GM19438 (cell line): ENCODE results near the gene DMAC1.

Experiments used
- ATAC-seq: cut with Tn5 transposase; IDR thresholded peaks from one replicate; pipeline ENCODE4 v1.9.1; 2021; ENCODE audit warnings: low read depth; ENCODE audit not compliant: unreplicated experiment

Gene DMAC1

GRCh38 chr9:7784472-7784871 is 15.1 kb downstream of the DMAC1 start:
- ATAC-seq, result no peak

GRCh38 chr9:7783635-7784063 is 15.9 kb downstream of the DMAC1 start:
- ATAC-seq, result no peak

- ATAC-seq, result no peak
Observed at GRCh38 chr9:7782400-7783120, 17.0 kb downstream of the DMAC1 start.

- no peak for ATAC-seq
Observed at GRCh38 chr9:7780261-7780988, 19.2 kb downstream of the DMAC1 start.

- ATAC-seq, result no peak
Observed at GRCh38 chr9:7778851-7779600, 20.6 kb downstream of the DMAC1 start.

GRCh38 chr9:7777771-7778170 is 21.8 kb downstream of the DMAC1 start:
- ATAC-seq, result no peak

- ATAC-seq, result no peak
Observed at GRCh38 chr9:7770111-7770510, 29.5 kb downstream of the DMAC1 start.

GRCh38 chr9:7762600-7762999 is 37.0 kb downstream of the DMAC1 start:
- ATAC-seq, result no peak

GRCh38 chr9:7760014-7760415 is 39.6 kb downstream of the DMAC1 start:
- no peak for ATAC-seq

- ATAC-seq, result peak; percentile 99
Observed at GRCh38 chr9:7756088-7756487, 43.5 kb downstream of the DMAC1 start.

- no peak for ATAC-seq
Observed at GRCh38 chr9:7752481-7752880, 47.1 kb downstream of the DMAC1 start.
